Right lung (tissue), 5 donors: ENCODE measurements around the gene ANAPC5. TPM values are rescaled to one million over a fixed set of nuclear protein-coding genes. Genes with fewer than 3 reads are reported as not detected.

ENCODE experiments used
- DNase-seq, 2 donors: peaks; one replicate each; pipeline ENCODE4 v3.0.0-alpha.2; 2013
- polyA plus RNA-seq, 5 donors: library from polyadenylated mRNA; unstranded; fragments of 120-200 nt; gene quantifications; one replicate each; pipeline versions ENCODE4 v1.2.1 to v1.2.3, GENCODE V29; 2013; ENCODE audit warnings: inconsistent platforms in 1 of 5, low replicate concordance in 1 of 5; ENCODE audit not compliant: insufficient read length in 5 of 5, insufficient read depth in 1 of 5

ANAPC5 gene
- polyA plus RNA-seq, 5 donors, result 143 to 198 (median 170) TPM

GRCh38 chr12:121263206-121263935, 88.8 kb downstream of the ANAPC5 start:
- DNase-seq, result no peak

- DNase-seq, result no peak
These were observed 90.8 kb downstream of the ANAPC5 start for GRCh38 chr12:121261398-121261797.

- DNase-seq, result no peak
These were observed 92.1 kb downstream of the ANAPC5 start for GRCh38 chr12:121260091-121260490.

- no peak for DNase-seq
These were observed 93.1 kb downstream of the ANAPC5 start for GRCh38 chr12:121259074-121259473.

Other genes starting within 250 kb of the ANAPC5 start
- 1 to 10 TPM; 1.5 to 2.4 (median 1.6) TPM for gene P2RX7, start 219.5 kb downstream of the ANAPC5 start, polyA plus RNA-seq
- 10 to 100 TPM; 30.0 to 33.4 (median 32.0) TPM for gene P2RX4, start 142.3 kb downstream of the ANAPC5 start, polyA plus RNA-seq
- gene CAMKK2, start 55.7 kb downstream of the ANAPC5 start, polyA plus RNA-seq, result 10 to 100 TPM; 33.8 to 45.1 (median 39.5) TPM
- 10 to 100 TPM; 32.3 to 37.7 (median 35.3) TPM for gene RNF34, start 47.7 kb upstream of the ANAPC5 start, polyA plus RNA-seq
- gene KDM2B, start 228.6 kb upstream of the ANAPC5 start, polyA plus RNA-seq, result 10 to 100 TPM; 34.3 to 39.8 (median 37.8) TPM